ENCODE data around the gene PCDHGB6.

The PCDHGB6 gene

DNA sequence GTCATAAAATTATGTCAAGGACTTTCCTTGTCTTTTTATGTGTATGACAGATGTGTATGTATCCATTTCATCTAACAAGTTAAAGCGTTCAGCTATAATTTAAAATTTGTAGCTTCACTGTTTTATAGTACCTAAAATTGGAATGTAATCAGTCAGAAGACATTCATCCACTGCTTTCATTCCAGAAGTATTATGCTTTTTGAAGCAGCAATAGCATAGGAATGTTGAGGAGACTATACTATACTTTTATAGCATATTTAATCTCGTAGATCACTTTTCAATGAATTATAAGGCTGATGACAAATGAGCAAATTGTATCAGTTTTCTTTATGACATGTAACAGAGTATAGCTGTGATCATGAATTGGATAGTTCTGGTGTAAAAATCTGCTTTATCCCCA is 29.4 kb downstream of the PCDHGB6 start:
- H3K14ac ChIP-seq (ENCODE audit: low read length in 2 of 2), result no peak overlapping the region
- peaks cover 17% of the 10 kb centered on the region for H3K79me1 ChIP-seq (replicated peaks; ENCODE audit: low read length, poor library complexity, severe bottlenecking)
- H3K36me3 ChIP-seq (ENCODE audit: control insufficient read depth in 1 of 2, insufficient read depth in 2 of 2, low read depth in 1 of 2, low read length in 2 of 2), result peaks cover 7 to 12% of the 10 kb centered on the region in 2 experiments
- no peak overlapping the region for H3K23ac ChIP-seq (ENCODE audit: low read length in 2 of 2)
- no peak overlapping the region for H2AFZ ChIP-seq (ENCODE audit: low read depth, low read length)
- no peak overlapping the region for H2AK5ac ChIP-seq (ENCODE audit: low read length, severe bottlenecking)
- no peak overlapping the region for H3K4ac ChIP-seq (ENCODE audit: low read depth in 1 of 2, low read length in 2 of 2)
- H3K4me3 ChIP-seq (ENCODE audit: insufficient read depth in 1 of 2, low read depth in 1 of 2, low read length in 2 of 2), result no peak overlapping the region
- DNase-seq, result no peak
- H3K18ac ChIP-seq (ENCODE audit: low read depth in 1 of 2, low read length in 2 of 2), result no peak overlapping the region
- no peak overlapping the region for H2BK15ac ChIP-seq (ENCODE audit: low read depth, poor library complexity, severe bottlenecking)
- H3K9me3 ChIP-seq (ENCODE audit: control insufficient read depth, low read length), result peaks cover 8% of the 10 kb centered on the region
- no peak overlapping the region for H4K8ac ChIP-seq (ENCODE audit: low read length)
- no peak overlapping the region for H4K91ac ChIP-seq (ENCODE audit: low read length)
- H2BK12ac ChIP-seq (ENCODE audit: low read length in 2 of 2), result no peak overlapping the region
- H3K4me1 ChIP-seq (ENCODE audit: control insufficient read depth, insufficient read depth, low read depth, low read length), result peaks cover 5% of the 10 kb centered on the region
- no peak overlapping the region for H3K4me2 ChIP-seq (ENCODE audit: low read length, poor library complexity, severe bottlenecking)
- H2BK120ac ChIP-seq (ENCODE audit: low read depth, low read length), result no peak overlapping the region
- WGBS, result no CpG with 5 or more reads among the region's 2 CpGs
- no peak overlapping the region for H3K9ac ChIP-seq (ENCODE audit: low read length)
- H3K27ac ChIP-seq (ENCODE audit: low read length, poor library complexity, severe bottlenecking), result no peak overlapping the region
- no peak overlapping the region for H2BK5ac ChIP-seq (ENCODE audit: low read depth, low read length, poor library complexity, severe bottlenecking)
- H3K27me3 ChIP-seq (ENCODE audit: control insufficient read depth in 1 of 2, insufficient read depth in 1 of 2, low read length in 2 of 2), result no peaks in the 10 kb centered on the region

DNA sequence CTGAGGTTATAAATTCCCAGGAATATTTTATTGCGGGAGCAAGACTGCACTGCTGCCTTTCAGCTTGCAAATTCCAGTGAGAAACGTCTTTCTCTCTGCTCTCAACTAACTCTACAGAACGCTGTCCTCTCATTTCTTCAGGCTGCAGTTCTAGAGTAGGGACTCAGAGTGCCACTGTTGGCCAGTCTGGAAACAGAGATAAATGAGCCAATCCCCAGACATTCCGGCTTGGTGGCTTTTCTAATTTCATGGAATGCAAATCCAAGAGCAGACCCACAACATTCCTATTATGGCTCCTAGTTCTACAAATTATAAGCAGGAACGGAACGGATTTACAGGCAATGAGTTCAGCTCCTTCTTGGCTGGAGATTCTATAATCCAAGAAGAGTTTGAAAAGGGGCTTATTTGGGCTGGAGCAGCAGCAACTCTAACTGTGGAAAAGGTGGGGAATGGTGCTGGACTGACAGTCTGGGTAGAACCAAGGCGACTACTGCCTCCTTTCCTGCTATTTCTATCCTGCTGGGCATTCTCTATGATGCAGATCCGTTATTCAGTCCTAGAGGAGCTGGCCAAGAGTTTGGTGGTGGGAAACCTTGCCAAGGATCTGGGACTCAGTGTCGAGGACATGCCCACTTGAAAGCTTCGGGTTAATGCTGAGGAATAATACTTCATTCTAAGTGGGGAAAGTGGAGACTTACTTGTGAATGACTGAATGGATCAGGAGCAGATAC is 31.8 kb downstream of the PCDHGB6 start:
- Histone ChIP-seq H3K4me1 (ENCODE audit: control insufficient read depth, insufficient read depth, low read depth, low read length) (peaks cover 5% of the 10 kb centered on the region), H3K9ac (ENCODE audit: low read length) (no peak overlapping the region), H3K4me2 (ENCODE audit: low read length, poor library complexity, severe bottlenecking) (no peak overlapping the region), H2AFZ (ENCODE audit: low read depth, low read length) (no peak overlapping the region), H3K27me3 (ENCODE audit: control insufficient read depth in 1 of 2, insufficient read depth in 1 of 2, low read length in 2 of 2) (no peaks in the 10 kb centered on the region), H4K8ac (ENCODE audit: low read length) (no peak overlapping the region), H4K91ac (ENCODE audit: low read length) (no peak overlapping the region), H3K79me1 (replicated peaks; ENCODE audit: low read length, poor library complexity, severe bottlenecking) (peaks cover 22% of the 10 kb centered on the region), H2BK5ac (ENCODE audit: low read depth, low read length, poor library complexity, severe bottlenecking) (no peak overlapping the region), H3K36me3 (ENCODE audit: control insufficient read depth in 1 of 2, insufficient read depth in 2 of 2, low read depth in 1 of 2, low read length in 2 of 2) (peaks cover 7 to 9% of the 10 kb centered on the region in 2 experiments), H3K4ac (ENCODE audit: low read depth in 1 of 2, low read length in 2 of 2) (no peak overlapping the region), H2BK12ac (ENCODE audit: low read length in 2 of 2) (no peak overlapping the region), H3K23ac (ENCODE audit: low read length in 2 of 2) (no peak overlapping the region), H3K18ac (ENCODE audit: low read depth in 1 of 2, low read length in 2 of 2) (no peak overlapping the region), H3K14ac (ENCODE audit: low read length in 2 of 2) (no peak overlapping the region), H3K4me3 (ENCODE audit: insufficient read depth in 1 of 2, low read depth in 1 of 2, low read length in 2 of 2) (no peak overlapping the region), H2AK5ac (ENCODE audit: low read length, severe bottlenecking) (no peak overlapping the region), H2BK15ac (ENCODE audit: low read depth, poor library complexity, severe bottlenecking) (no peak overlapping the region), H3K9me3 (ENCODE audit: control insufficient read depth, low read length) (peaks cover 8% of the 10 kb centered on the region), H2BK120ac (ENCODE audit: low read depth, low read length) (no peak overlapping the region), H3K27ac (ENCODE audit: low read length, poor library complexity, severe bottlenecking) (peak overlapping the region; percentile 24)
- no peak for DNase-seq
- WGBS, result 88% methylated on average over 10 of the region's 10 CpGs

DNA sequence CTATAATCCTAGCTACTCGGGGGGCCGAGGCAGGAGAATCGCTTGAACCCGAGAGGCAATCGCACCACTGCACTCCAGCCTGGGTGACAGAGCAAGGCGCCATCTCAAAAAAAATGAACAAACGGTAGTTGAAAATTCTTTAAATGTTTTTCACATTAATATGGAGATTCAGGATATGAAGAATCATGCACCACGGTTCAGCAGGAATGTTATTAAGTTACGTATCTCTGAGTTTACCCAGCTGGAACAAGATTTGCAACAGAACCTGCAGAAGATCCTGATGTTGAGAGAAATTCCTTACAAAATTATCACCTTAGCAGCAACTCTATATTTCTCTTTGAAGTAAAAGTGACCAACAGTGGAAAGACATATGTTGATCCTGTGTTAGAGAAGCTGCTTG is 32.5 kb downstream of the PCDHGB6 start:
- no peak overlapping the region for H4K91ac ChIP-seq (ENCODE audit: low read length)
- H3K36me3 ChIP-seq (ENCODE audit: control insufficient read depth in 1 of 2, insufficient read depth in 2 of 2, low read depth in 1 of 2, low read length in 2 of 2), result peaks cover 7 to 9% of the 10 kb centered on the region in 2 experiments
- DNase-seq, result no peak
- peak overlapping the region; percentile 24 for H3K27ac ChIP-seq (ENCODE audit: low read length, poor library complexity, severe bottlenecking)
- no peak overlapping the region for H4K8ac ChIP-seq (ENCODE audit: low read length)
- H3K79me1 ChIP-seq (replicated peaks; ENCODE audit: low read length, poor library complexity, severe bottlenecking), result peaks cover 25% of the 10 kb centered on the region
- H3K4me1 ChIP-seq (ENCODE audit: control insufficient read depth, insufficient read depth, low read depth, low read length), result peaks cover 5% of the 10 kb centered on the region
- H3K18ac ChIP-seq (ENCODE audit: low read depth in 1 of 2, low read length in 2 of 2), result no peak overlapping the region
- no peak overlapping the region for H2BK5ac ChIP-seq (ENCODE audit: low read depth, low read length, poor library complexity, severe bottlenecking)
- no peak overlapping the region for H3K4me3 ChIP-seq (ENCODE audit: insufficient read depth in 1 of 2, low read depth in 1 of 2, low read length in 2 of 2)
- no peak overlapping the region for H2BK15ac ChIP-seq (ENCODE audit: low read depth, poor library complexity, severe bottlenecking)
- H3K23ac ChIP-seq (ENCODE audit: low read length in 2 of 2), result no peak overlapping the region
- H2BK120ac ChIP-seq (ENCODE audit: low read depth, low read length), result no peak overlapping the region
- no peak overlapping the region for H2AFZ ChIP-seq (ENCODE audit: low read depth, low read length)
- H3K4ac ChIP-seq (ENCODE audit: low read depth in 1 of 2, low read length in 2 of 2), result no peak overlapping the region
- H3K4me2 ChIP-seq (ENCODE audit: low read length, poor library complexity, severe bottlenecking), result no peak overlapping the region
- no peak overlapping the region for H2BK12ac ChIP-seq (ENCODE audit: low read length in 2 of 2)
- no peak overlapping the region for H3K14ac ChIP-seq (ENCODE audit: low read length in 2 of 2)
- H3K9ac ChIP-seq (ENCODE audit: low read length), result no peak overlapping the region
- H2AK5ac ChIP-seq (ENCODE audit: low read length, severe bottlenecking), result no peak overlapping the region
- no peaks in the 10 kb centered on the region for H3K27me3 ChIP-seq (ENCODE audit: control insufficient read depth in 1 of 2, insufficient read depth in 1 of 2, low read length in 2 of 2)
- peaks cover 10% of the 10 kb centered on the region for H3K9me3 ChIP-seq (ENCODE audit: control insufficient read depth, low read length)
- WGBS, result 97% methylated on average over 9 of the region's 9 CpGs

DNA sequence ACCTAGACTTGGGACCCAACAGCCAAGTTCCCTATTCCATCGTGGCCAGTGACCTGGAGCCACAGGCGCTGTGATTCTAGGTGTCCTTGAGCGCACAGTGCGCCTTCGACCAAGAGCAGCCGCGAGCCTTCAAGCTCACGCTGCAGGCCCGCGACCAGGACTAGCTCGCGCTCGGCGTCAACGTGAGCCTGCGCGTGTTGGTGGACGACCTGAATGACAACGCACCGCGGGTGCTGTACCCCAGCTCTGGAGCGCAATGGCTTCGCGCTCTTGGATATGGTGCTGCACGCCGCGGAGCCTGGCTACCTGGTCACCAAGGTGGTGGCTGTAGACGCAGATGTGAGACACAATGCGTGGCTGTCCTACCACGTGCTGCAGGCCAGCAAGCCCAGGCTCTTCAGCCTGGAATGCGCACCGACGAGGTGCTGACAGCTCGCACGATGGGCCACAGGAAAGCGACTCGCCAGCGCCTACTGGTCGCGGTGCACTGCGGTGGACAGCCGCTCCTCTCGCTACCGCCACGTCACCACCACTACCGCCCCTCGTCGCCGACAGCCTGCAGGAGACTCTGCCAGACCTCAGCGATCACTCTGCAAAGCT is 33.9 kb downstream of the PCDHGB6 start:
- no peak overlapping the region for H3K23ac ChIP-seq (ENCODE audit: low read length in 2 of 2)
- peak overlapping the region; percentile 13 for H2AK5ac ChIP-seq (ENCODE audit: low read length, severe bottlenecking)
- H2AFZ ChIP-seq (ENCODE audit: low read depth, low read length), result no peak overlapping the region
- no peaks in the 10 kb centered on the region for H3K27me3 ChIP-seq (ENCODE audit: control insufficient read depth in 1 of 2, insufficient read depth in 1 of 2, low read length in 2 of 2)
- no peak overlapping the region for H2BK15ac ChIP-seq (ENCODE audit: low read depth, poor library complexity, severe bottlenecking)
- H4K91ac ChIP-seq (ENCODE audit: low read length), result no peak overlapping the region
- 99% methylated on average over 45 of the region's 50 CpGs for WGBS
- no peak overlapping the region for H2BK12ac ChIP-seq (ENCODE audit: low read length in 2 of 2)
- no peak overlapping the region for H2BK120ac ChIP-seq (ENCODE audit: low read depth, low read length)
- H2BK5ac ChIP-seq (ENCODE audit: low read depth, low read length, poor library complexity, severe bottlenecking), result no peak overlapping the region
- H4K8ac ChIP-seq (ENCODE audit: low read length), result no peak overlapping the region
- H3K9me3 ChIP-seq (ENCODE audit: control insufficient read depth, low read length), result peaks cover 10% of the 10 kb centered on the region
- DNase-seq, result no peak
- H3K36me3 ChIP-seq (ENCODE audit: control insufficient read depth in 1 of 2, insufficient read depth in 2 of 2, low read depth in 1 of 2, low read length in 2 of 2), result peaks cover 7 to 9% of the 10 kb centered on the region in 2 experiments
- H3K14ac ChIP-seq (ENCODE audit: low read length in 2 of 2), result no peak overlapping the region
- H3K18ac ChIP-seq (ENCODE audit: low read depth in 1 of 2, low read length in 2 of 2), result no peak overlapping the region
- H3K9ac ChIP-seq (ENCODE audit: low read length), result no peak overlapping the region
- peaks cover 5% of the 10 kb centered on the region for H3K4me1 ChIP-seq (ENCODE audit: control insufficient read depth, insufficient read depth, low read depth, low read length)
- H3K4me2 ChIP-seq (ENCODE audit: low read length, poor library complexity, severe bottlenecking), result no peak overlapping the region
- peaks cover 25% of the 10 kb centered on the region for H3K79me1 ChIP-seq (replicated peaks; ENCODE audit: low read length, poor library complexity, severe bottlenecking)
- H3K4ac ChIP-seq (ENCODE audit: low read depth in 1 of 2, low read length in 2 of 2), result no peak overlapping the region
- H3K27ac ChIP-seq (ENCODE audit: low read length, poor library complexity, severe bottlenecking), result no peak overlapping the region
- H3K4me3 ChIP-seq (ENCODE audit: insufficient read depth in 1 of 2, low read depth in 1 of 2, low read length in 2 of 2), result peak overlapping the region in 1 of 2 experiments; percentile 7
